ENCODE data around the gene DPPA4. TPM values are rescaled to one million over a fixed set of nuclear protein-coding genes. Genes with fewer than 3 reads are reported as not detected.
A peak's percentile ranks its signal among the peaks of the same experiment; 100 is the strongest.

Gene DPPA4, protein sequence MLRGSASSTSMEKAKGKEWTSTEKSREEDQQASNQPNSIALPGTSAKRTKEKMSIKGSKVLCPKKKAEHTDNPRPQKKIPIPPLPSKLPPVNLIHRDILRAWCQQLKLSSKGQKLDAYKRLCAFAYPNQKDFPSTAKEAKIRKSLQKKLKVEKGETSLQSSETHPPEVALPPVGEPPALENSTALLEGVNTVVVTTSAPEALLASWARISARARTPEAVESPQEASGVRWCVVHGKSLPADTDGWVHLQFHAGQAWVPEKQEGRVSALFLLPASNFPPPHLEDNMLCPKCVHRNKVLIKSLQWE
- total RNA-seq (2021), result 774 to 901 TPM (median 898 TPM) in 3 replicates
- Bru-seq, nascent RNA, result percentile 100 among the genes with signal in this experiment
- long read RNA-seq, experiment 1, transcript DPPA4-205 (5 exons, 1,225 nt), result minor isoform, 6 of 2,899 reads
- long read RNA-seq, experiment 1, transcript DPPA4-202 (6 exons, 1,087 nt), result minor isoform, 35 of 2,899 reads
- long read RNA-seq, experiment 1, transcript DPPA4-203 (2 exons, 3,043 nt), result minor isoform, 90 of 2,899 reads
- long read RNA-seq, experiment 1, transcript DPPA4-201 (7 exons, 2,817 nt), result major isoform, 1,918 of 2,899 reads
- long read RNA-seq, experiment 1, partial matches to known transcripts, result 170 of 2,899 reads
- long read RNA-seq, experiment 1, other reads (novel, unspliced or antisense), result 680 of 2,899 reads
- long read RNA-seq, experiment 2, transcript DPPA4-203 (2 exons, 3,043 nt), result minor isoform, 66 of 1,076 reads
- long read RNA-seq, experiment 2, transcript DPPA4-201 (7 exons, 2,817 nt), result major isoform, 305 of 1,076 reads
- long read RNA-seq, experiment 2, partial matches to known transcripts, result 259 of 1,076 reads
- long read RNA-seq, experiment 2, other reads (novel, unspliced or antisense), result 442 of 1,076 reads
- long read RNA-seq, experiment 3, transcript DPPA4-202 (6 exons, 1,087 nt), result minor isoform, 38 of 1,138 reads
- long read RNA-seq, experiment 3, transcript DPPA4-203 (2 exons, 3,043 nt), result minor isoform, 21 of 1,138 reads
- long read RNA-seq, experiment 3, transcript DPPA4-201 (7 exons, 2,817 nt), result major isoform, 773 of 1,138 reads
- long read RNA-seq, experiment 3, partial matches to known transcripts, result 61 of 1,138 reads
- long read RNA-seq, experiment 3, other reads (novel, unspliced or antisense), result 243 of 1,138 reads

DNA sequence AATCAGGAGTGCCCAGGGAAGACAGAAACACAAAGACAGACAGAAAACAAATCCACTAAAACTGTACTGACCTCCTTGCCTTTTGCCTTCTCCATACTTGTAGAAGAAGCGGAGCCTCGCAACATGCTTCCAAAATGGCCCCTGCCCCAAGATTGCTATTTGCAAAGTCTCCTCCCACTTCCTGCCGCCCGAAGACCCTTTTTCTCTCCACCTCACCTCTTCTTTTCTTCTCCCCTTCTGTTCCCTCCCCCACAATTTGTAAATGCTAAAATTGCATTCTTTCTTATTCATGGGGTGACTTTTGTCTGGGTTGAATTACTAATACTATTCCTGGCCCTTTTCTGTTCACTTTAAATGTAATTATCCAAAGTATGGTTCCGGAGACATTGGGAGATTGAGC, at the start of gene DPPA4:
TSS of gene DPPA4 (minus strand) at position 154 of the 400 bp plus-strand sequence. CDS start at position 125, 29 bp downstream.
- CTCF ChIA-PET, result interaction anchor here (0.6 to 0.9 kb wide), 2 partner anchors 19 to 895 kb away, joined by 3 to 5 read pairs; no protein-coding TSS in a partner anchor
- TF ChIP-seq PRRX2 (CRISPR knock-in tag; IDR thresholded peaks at IDR 0.05) (no peak), NR2C2 (CRISPR knock-in tag; IDR thresholded peaks at IDR 0.05) (no peak), ZNF138 (CRISPR knock-in tag; conservative IDR thresholded peaks at IDR 0.05) (no peak), ZNF219 (CRISPR knock-in tag; IDR thresholded peaks at IDR 0.05; ENCODE audit: borderline replicate concordance) (no peak), SP1 (CRISPR knock-in tag; conservative IDR thresholded peaks at IDR 0.05) (peak; percentile 71), JUN (CRISPR knock-in tag; IDR thresholded peaks at IDR 0.05) (0 out of 2 replicates have a peak, but pooled peaks have one; percentile 26), TEAD1 (CRISPR knock-in tag; IDR thresholded peaks at IDR 0.05) (peak; percentile 81; the same call in 1 of the 2 replicates), RELA (CRISPR knock-in tag; IDR thresholded peaks at IDR 0.05; ENCODE audit: borderline replicate concordance) (no peak), EMX1 (CRISPR knock-in tag; IDR thresholded peaks at IDR 0.05) (no peak), NFE2L1 (CRISPR knock-in tag; IDR thresholded peaks at IDR 0.05) (peak; percentile 82), FOXK1 (CRISPR knock-in tag; IDR thresholded peaks at IDR 0.05) (0 out of 2 replicates have a peak, but pooled peaks have one; percentile 17)
- TF ChIP-seq, protein P1, sequence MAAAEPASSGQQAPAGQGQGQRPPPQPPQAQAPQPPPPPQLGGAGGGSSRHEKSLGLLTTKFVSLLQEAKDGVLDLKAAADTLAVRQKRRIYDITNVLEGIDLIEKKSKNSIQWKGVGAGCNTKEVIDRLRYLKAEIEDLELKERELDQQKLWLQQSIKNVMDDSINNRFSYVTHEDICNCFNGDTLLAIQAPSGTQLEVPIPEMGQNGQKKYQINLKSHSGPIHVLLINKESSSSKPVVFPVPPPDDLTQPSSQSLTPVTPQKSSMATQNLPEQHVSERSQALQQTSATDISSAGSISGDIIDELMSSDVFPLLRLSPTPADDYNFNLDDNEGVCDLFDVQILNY (CRISPR knock-in tag; IDR thresholded peaks at IDR 0.05), result no peak
- TF ChIP-seq, protein P2, sequence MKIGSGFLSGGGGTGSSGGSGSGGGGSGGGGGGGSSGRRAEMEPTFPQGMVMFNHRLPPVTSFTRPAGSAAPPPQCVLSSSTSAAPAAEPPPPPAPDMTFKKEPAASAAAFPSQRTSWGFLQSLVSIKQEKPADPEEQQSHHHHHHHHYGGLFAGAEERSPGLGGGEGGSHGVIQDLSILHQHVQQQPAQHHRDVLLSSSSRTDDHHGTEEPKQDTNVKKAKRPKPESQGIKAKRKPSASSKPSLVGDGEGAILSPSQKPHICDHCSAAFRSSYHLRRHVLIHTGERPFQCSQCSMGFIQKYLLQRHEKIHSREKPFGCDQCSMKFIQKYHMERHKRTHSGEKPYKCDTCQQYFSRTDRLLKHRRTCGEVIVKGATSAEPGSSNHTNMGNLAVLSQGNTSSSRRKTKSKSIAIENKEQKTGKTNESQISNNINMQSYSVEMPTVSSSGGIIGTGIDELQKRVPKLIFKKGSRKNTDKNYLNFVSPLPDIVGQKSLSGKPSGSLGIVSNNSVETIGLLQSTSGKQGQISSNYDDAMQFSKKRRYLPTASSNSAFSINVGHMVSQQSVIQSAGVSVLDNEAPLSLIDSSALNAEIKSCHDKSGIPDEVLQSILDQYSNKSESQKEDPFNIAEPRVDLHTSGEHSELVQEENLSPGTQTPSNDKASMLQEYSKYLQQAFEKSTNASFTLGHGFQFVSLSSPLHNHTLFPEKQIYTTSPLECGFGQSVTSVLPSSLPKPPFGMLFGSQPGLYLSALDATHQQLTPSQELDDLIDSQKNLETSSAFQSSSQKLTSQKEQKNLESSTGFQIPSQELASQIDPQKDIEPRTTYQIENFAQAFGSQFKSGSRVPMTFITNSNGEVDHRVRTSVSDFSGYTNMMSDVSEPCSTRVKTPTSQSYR (CRISPR knock-in tag; IDR thresholded peaks at IDR 0.05), result peak; percentile 27; the same call in 1 of the 2 replicates
- TF ChIP-seq, protein P3, sequence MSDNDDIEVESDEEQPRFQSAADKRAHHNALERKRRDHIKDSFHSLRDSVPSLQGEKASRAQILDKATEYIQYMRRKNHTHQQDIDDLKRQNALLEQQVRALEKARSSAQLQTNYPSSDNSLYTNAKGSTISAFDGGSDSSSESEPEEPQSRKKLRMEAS (CRISPR knock-in tag; IDR thresholded peaks at IDR 0.05), result peak; percentile 55; the same call in 1 of the 2 replicates
- TF ChIP-seq, protein P4, sequence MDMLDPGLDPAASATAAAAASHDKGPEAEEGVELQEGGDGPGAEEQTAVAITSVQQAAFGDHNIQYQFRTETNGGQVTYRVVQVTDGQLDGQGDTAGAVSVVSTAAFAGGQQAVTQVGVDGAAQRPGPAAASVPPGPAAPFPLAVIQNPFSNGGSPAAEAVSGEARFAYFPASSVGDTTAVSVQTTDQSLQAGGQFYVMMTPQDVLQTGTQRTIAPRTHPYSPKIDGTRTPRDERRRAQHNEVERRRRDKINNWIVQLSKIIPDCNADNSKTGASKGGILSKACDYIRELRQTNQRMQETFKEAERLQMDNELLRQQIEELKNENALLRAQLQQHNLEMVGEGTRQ (CRISPR knock-in tag; IDR thresholded peaks at IDR 0.05), result no peak
- TF ChIP-seq, protein P5, sequence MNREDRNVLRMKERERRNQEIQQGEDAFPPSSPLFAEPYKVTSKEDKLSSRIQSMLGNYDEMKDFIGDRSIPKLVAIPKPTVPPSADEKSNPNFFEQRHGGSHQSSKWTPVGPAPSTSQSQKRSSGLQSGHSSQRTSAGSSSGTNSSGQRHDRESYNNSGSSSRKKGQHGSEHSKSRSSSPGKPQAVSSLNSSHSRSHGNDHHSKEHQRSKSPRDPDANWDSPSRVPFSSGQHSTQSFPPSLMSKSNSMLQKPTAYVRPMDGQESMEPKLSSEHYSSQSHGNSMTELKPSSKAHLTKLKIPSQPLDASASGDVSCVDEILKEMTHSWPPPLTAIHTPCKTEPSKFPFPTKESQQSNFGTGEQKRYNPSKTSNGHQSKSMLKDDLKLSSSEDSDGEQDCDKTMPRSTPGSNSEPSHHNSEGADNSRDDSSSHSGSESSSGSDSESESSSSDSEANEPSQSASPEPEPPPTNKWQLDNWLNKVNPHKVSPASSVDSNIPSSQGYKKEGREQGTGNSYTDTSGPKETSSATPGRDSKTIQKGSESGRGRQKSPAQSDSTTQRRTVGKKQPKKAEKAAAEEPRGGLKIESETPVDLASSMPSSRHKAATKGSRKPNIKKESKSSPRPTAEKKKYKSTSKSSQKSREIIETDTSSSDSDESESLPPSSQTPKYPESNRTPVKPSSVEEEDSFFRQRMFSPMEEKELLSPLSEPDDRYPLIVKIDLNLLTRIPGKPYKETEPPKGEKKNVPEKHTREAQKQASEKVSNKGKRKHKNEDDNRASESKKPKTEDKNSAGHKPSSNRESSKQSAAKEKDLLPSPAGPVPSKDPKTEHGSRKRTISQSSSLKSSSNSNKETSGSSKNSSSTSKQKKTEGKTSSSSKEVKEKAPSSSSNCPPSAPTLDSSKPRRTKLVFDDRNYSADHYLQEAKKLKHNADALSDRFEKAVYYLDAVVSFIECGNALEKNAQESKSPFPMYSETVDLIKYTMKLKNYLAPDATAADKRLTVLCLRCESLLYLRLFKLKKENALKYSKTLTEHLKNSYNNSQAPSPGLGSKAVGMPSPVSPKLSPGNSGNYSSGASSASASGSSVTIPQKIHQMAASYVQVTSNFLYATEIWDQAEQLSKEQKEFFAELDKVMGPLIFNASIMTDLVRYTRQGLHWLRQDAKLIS (CRISPR knock-in tag; IDR thresholded peaks at IDR 0.05; ENCODE audit: borderline replicate concordance), result 0 out of 2 replicates have a peak, but pooled peaks have one; percentile 77
- TF ChIP-seq, protein P6, sequence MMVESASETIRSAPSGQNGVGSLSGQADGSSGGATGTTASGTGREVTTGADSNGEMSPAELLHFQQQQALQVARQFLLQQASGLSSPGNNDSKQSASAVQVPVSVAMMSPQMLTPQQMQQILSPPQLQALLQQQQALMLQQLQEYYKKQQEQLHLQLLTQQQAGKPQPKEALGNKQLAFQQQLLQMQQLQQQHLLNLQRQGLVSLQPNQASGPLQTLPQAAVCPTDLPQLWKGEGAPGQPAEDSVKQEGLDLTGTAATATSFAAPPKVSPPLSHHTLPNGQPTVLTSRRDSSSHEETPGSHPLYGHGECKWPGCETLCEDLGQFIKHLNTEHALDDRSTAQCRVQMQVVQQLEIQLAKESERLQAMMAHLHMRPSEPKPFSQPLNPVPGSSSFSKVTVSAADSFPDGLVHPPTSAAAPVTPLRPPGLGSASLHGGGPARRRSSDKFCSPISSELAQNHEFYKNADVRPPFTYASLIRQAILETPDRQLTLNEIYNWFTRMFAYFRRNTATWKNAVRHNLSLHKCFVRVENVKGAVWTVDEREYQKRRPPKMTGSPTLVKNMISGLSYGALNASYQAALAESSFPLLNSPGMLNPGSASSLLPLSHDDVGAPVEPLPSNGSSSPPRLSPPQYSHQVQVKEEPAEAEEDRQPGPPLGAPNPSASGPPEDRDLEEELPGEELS (CRISPR knock-in tag; IDR thresholded peaks at IDR 0.05), result peak; percentile 57; the same call in 1 of the 2 replicates
- TF ChIP-seq, protein P7, sequence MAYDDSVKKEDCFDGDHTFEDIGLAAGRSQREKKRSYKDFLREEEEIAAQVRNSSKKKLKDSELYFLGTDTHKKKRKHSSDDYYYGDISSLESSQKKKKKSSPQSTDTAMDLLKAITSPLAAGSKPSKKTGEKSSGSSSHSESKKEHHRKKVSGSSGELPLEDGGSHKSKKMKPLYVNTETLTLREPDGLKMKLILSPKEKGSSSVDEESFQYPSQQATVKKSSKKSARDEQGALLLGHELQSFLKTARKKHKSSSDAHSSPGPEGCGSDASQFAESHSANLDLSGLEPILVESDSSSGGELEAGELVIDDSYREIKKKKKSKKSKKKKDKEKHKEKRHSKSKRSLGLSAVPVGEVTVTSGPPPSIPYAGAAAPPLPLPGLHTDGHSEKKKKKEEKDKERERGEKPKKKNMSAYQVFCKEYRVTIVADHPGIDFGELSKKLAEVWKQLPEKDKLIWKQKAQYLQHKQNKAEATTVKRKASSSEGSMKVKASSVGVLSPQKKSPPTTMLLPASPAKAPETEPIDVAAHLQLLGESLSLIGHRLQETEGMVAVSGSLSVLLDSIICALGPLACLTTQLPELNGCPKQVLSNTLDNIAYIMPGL (CRISPR knock-in tag; IDR thresholded peaks at IDR 0.05), result no peak
- TF ChIP-seq, protein P8, sequence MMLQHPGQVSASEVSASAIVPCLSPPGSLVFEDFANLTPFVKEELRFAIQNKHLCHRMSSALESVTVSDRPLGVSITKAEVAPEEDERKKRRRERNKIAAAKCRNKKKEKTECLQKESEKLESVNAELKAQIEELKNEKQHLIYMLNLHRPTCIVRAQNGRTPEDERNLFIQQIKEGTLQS (CRISPR knock-in tag; conservative IDR thresholded peaks at IDR 0.05), result no peak
- peak within 1 kb of the TSS; percentile 89 for H3K4me3 Mint-ChIP-seq
- DNase-seq (ENCODE audit: low spot score), result peak; percentile 78
- H3K27ac Mint-ChIP-seq, result peak within 1 kb of the TSS; percentile 100
- peaks cover 60% of the 10 kb centered on the region for H3K36me3 Mint-ChIP-seq
- POLR2A ChIA-PET, result no interaction called here
- H3K4me1 Mint-ChIP-seq, result peaks cover 45% of the 10 kb centered on the region
- H3K27me3 Mint-ChIP-seq (ENCODE audit: low read depth), result peaks cover 3% of the 10 kb centered on the region; the same call in 1 of the 2 replicates
- ATAC-seq, result peak; percentile 67
- no peaks in the 10 kb centered on the region for H3K9me3 Mint-ChIP-seq
